HCT116 (cell line): ENCODE measurements around the gene PSENEN. TPM values are rescaled to one million over a fixed set of nuclear protein-coding genes. Genes with fewer than 3 reads are reported as not detected.

Experiments
- ATAC-seq: fragments of 200-7000 bp; cut with Tn5 transposase; 2 replicates; pipeline ENCODE4 v1.9.1; 2020; ENCODE audit warnings: mild to moderate bottlenecking, moderate library complexity
- BruUV-seq: library from RNA; stranded (reverse); fragments of 400-500 nt; replicated peaks from 2 replicates; lab custom pipeline; 2021; lab: Mats Ljungman, UMichigan
- CTCF ChIA-PET: fragments of 300-600 bp; sonication (Branson Sonifier 250); formaldehyde crosslinking; loops from one replicate; lab custom pipeline; 2021; ENCODE audit warnings: antibody characterized with exemption; lab: Charles Lee
- POLR2A ChIA-PET: fragments of 300-600, 350-600 bp; sonication (Branson Sonifier 250); formaldehyde crosslinking; loops from one replicate; lab custom pipeline; 2021; ENCODE audit warnings: antibody characterized with exemption; lab: Charles Lee
- RAD21 ChIA-PET, 2 experiments: fragments of 300-600 bp; sonication (Branson Sonifier 250); formaldehyde crosslinking; loops; one replicate each; lab custom pipeline; 2023; ENCODE audit warnings: low total read pairs in 2 of 2; ENCODE audit not compliant: uncharacterized antibody in 2 of 2, unreplicated experiment in 2 of 2, low non-redundant PET in 1 of 2; lab: Charles Lee
- DNase-seq: peaks from one replicate; pipeline ENCODE4 v3.0.0-alpha.2; 2010; ENCODE audit warnings: low read depth, low spot score
- H2AFZ ChIP-seq: fragments of 200-600 bp; shearing (Covaris generic), sonication (generic); 2 replicates; pipeline ENCODE4 v1.6.1; 2017; ENCODE audit warnings: low read depth, mixed run types, mixed read lengths, antibody characterized with exemption, low read length; ENCODE audit not compliant: poor library complexity, severe bottlenecking
- H3K27ac ChIP-seq: 2 replicates; pipeline ENCODE4 v1.5.1; 2012; ENCODE audit warnings: low read depth, low read length
- H3K27me3 ChIP-seq: fragments of 200-600 bp; sonication (generic); 2 replicates; pipeline ENCODE4 v1.6.1; 2016; ENCODE audit warnings: mixed run types, low read length, mixed read lengths; ENCODE audit not compliant: insufficient read depth
- H3K36me3 ChIP-seq, 2 experiments: fragments of 200-500 bp in 1 of 2; fragments of 200-600 bp in 1 of 2; sonication (Bioruptor generic) in 1 of 2; sonication (generic) in 1 of 2; 2 replicates each; pipeline versions ENCODE4 v1.5.1 to v1.6.1; 2014 to 2016; ENCODE audit warnings: low read length in 2 of 2, inconsistent platforms in 1 of 2, mixed read lengths in 1 of 2, mixed run types in 1 of 2; ENCODE audit not compliant: insufficient read depth in 2 of 2, control insufficient read depth in 1 of 2
- H3K4me1 ChIP-seq, 2 experiments: fragments of 200-600 bp in 1 of 2; sonication (generic) in 1 of 2; 2 replicates each; pipeline versions ENCODE4 v1.5.1 to v1.6.1; 2012 to 2017; ENCODE audit warnings: low read length in 2 of 2, inconsistent platforms in 1 of 2, mild to moderate bottlenecking in 1 of 2, mixed read lengths in 1 of 2, mixed run types in 1 of 2, moderate library complexity in 1 of 2; ENCODE audit not compliant: insufficient read depth in 2 of 2, control insufficient read depth in 1 of 2
- H3K4me2 ChIP-seq: fragments of 200-600 bp; sonication (generic); 2 replicates; pipeline ENCODE4 v1.6.1; 2017; ENCODE audit warnings: mixed run types, low read length, mixed read lengths
- H3K4me3 ChIP-seq, 2 experiments: fragments of 200-600 bp in 1 of 2; sonication (generic) in 1 of 2; replicated peaks in 1 of 2; 2 replicates each; pipeline ENCODE4 v1.5.1; 2011 to 2016; ENCODE audit warnings: low read length in 2 of 2, control low read depth in 1 of 2, low read depth in 1 of 2, mild to moderate bottlenecking in 1 of 2, mixed read lengths in 1 of 2, mixed run types in 1 of 2
- H3K79me2 ChIP-seq: fragments of 200-600 bp; sonication (generic); 2 replicates; pipeline ENCODE4 v1.6.1; 2017; ENCODE audit warnings: mild to moderate bottlenecking, mixed run types, low read length, moderate library complexity, mixed read lengths; ENCODE audit not compliant: insufficient read depth
- H3K9ac ChIP-seq: fragments of 200-600 bp; sonication (generic); 2 replicates; pipeline ENCODE4 v1.6.1; 2016; ENCODE audit warnings: low read length, mixed read lengths
- H3K9me2 ChIP-seq: fragments of 200-600 bp; sonication (generic), shearing (Covaris generic); 2 replicates; pipeline ENCODE4 v1.6.1; 2017; ENCODE audit warnings: mixed run types, mild to moderate bottlenecking, moderate library complexity; ENCODE audit not compliant: insufficient read depth
- H3K9me3 ChIP-seq, 2 experiments: fragments of 200-500 bp in 1 of 2; fragments of 200-600 bp in 1 of 2; sonication (Bioruptor generic) in 1 of 2; sonication (generic) in 1 of 2; 2 replicates each; pipeline ENCODE4 v1.6.1; 2014 to 2017; ENCODE audit warnings: low read length in 2 of 2, mixed read lengths in 2 of 2, inconsistent platforms in 1 of 2, low read depth in 1 of 2, mild to moderate bottlenecking in 1 of 2, mixed run types in 1 of 2, moderate library complexity in 1 of 2; ENCODE audit not compliant: control insufficient read depth in 1 of 2, insufficient read depth in 1 of 2
- H4K20me1 ChIP-seq: fragments of 200-600 bp; sonication (generic), shearing (Covaris generic); 2 replicates; pipeline ENCODE4 v1.6.1; 2017; ENCODE audit warnings: mixed run types, mild to moderate bottlenecking, moderate library complexity; ENCODE audit not compliant: insufficient read depth
- CEBPB ChIP-seq: IDR thresholded peaks from 2 replicates; pipeline ENCODE4 v1.6.1; 2012; ENCODE audit warnings: low read depth
- CTCF ChIP-seq, 3 experiments: fragments of 200-600 bp in 1 of 3; sonication (generic) in 1 of 3; IDR thresholded peaks in 2 of 3; conservative IDR thresholded peaks in 1 of 3; 2 replicates each; pipeline ENCODE4 v1.5.1; 2012 to 2017; ENCODE audit warnings: low read depth in 2 of 3, low read length in 2 of 3, antibody characterized with exemption in 1 of 3, borderline replicate concordance in 1 of 3, control low read depth in 1 of 3, mild to moderate bottlenecking in 1 of 3, mixed read lengths in 1 of 3, mixed run types in 1 of 3, moderate library complexity in 1 of 3; ENCODE audit not compliant: insufficient read depth in 1 of 3
- EGR1 ChIP-seq: IDR thresholded peaks from 2 replicates; pipeline ENCODE4 v1.6.1; 2012; ENCODE audit warnings: low read depth
- ELF1 ChIP-seq: IDR thresholded peaks from 2 replicates; pipeline ENCODE4 v1.6.1; 2012; ENCODE audit warnings: low read depth, borderline replicate concordance
- EZH2 ChIP-seq: fragments of 200-600 bp; sonication (generic); IDR thresholded peaks from 2 replicates; pipeline ENCODE4 v1.6.1; 2017; ENCODE audit warnings: antibody characterized with exemption, mixed run types
- FOSL1 ChIP-seq: IDR thresholded peaks from 2 replicates; pipeline ENCODE4 v1.6.1; 2012; ENCODE audit warnings: low read depth
- MAX ChIP-seq: IDR thresholded peaks from 2 replicates; pipeline ENCODE4 v1.6.1; 2012
- POLR2A ChIP-seq: IDR thresholded peaks from 2 replicates; pipeline ENCODE4 v1.7.0; 2011; ENCODE audit warnings: borderline replicate concordance; ENCODE audit not compliant: insufficient read depth, insufficient read length; ENCODE audit errors: extremely low read depth
- RAD21 ChIP-seq: IDR thresholded peaks from 2 replicates; pipeline ENCODE4 v1.6.1; 2012; ENCODE audit warnings: low read depth, mild to moderate bottlenecking
- SP1 ChIP-seq: IDR thresholded peaks from 2 replicates; pipeline ENCODE4 v1.6.1; 2012; ENCODE audit warnings: low read depth
- TCF7L2 ChIP-seq: IDR thresholded peaks from 2 replicates; pipeline ENCODE4 v1.7.0; 2011; ENCODE audit warnings: borderline replicate concordance, inconsistent platforms; ENCODE audit not compliant: insufficient read depth, insufficient read length; ENCODE audit errors: extremely low read depth
- ZNF274 ChIP-seq: fragments of 200-500 bp; sonication (Bioruptor generic); IDR thresholded peaks from 2 replicates; pipeline ENCODE4 v1.6.1; 2014; ENCODE audit warnings: mild to moderate bottlenecking, low read depth, low read length, inconsistent platforms
- intact Hi-C: fragments of 100-400 bp; cut with micrococcal nuclease; formaldehyde crosslinking; loops from 2 replicates; pipeline ENCODE4 v1.10.0; 2022
- total RNA-seq: library from RNA; stranded (reverse); gene quantifications from one replicate; pipeline ENCODE4 v1.2.1, GENCODE V29; 2021; ENCODE audit not compliant: unreplicated experiment

PSENEN gene
- total RNA-seq, 1 experiment from 2014 or later, result 55.3 TPM

- no peak overlapping the region for H2AFZ ChIP-seq
- no peaks in the 10 kb centered on the region for H3K9me2 ChIP-seq
- no peak overlapping the region for H3K9ac ChIP-seq
- no peak for ATAC-seq
- no peaks in the 10 kb centered on the region; a peak in 2 of 4 replicates for H3K36me3 ChIP-seq
- ChIA-PET CTCF (no interaction called here), RAD21 (no interaction called here), POLR2A (no interaction called here)
- no peak overlapping the region for H3K4me2 ChIP-seq
- no peaks in the 10 kb centered on the region for H4K20me1 ChIP-seq
- H3K4me3 ChIP-seq, result no peak overlapping the region
- BruUV-seq, result no TSS peak
- TF ChIP-seq FOSL1 (no peak), CTCF (IDR thresholded peaks at IDR 0.05 in 2 of 3, conservative IDR thresholded peaks at IDR 0.05 in 1 of 3; ENCODE audit: borderline replicate concordance in 1 of 3, insufficient read depth in 1 of 3, low read depth in 2 of 3, low read length in 2 of 3) (no peak)
- peaks cover 13 to 16% of the 10 kb centered on the region in 2 experiments for H3K4me1 ChIP-seq
- H3K27me3 ChIP-seq, result no peaks in the 10 kb centered on the region
- no peak for DNase-seq
- no peak overlapping the region for H3K27ac ChIP-seq
- peaks cover 5% of the 10 kb centered on the region; the same call in 1 of the 2 replicates for H3K79me2 ChIP-seq
- no peaks in the 10 kb centered on the region for H3K9me3 ChIP-seq
- intact Hi-C loops, result no loop called here
Observed at GRCh38 chr19:35752746-35753350, 7.4 kb downstream of the PSENEN start.

GRCh38 chr19:35753634-35754369, 8.4 kb downstream of the PSENEN start:
- Histone ChIP-seq H3K36me3 (no peaks in the 10 kb centered on the region; a peak in 2 of 4 replicates), H3K27ac (no peak overlapping the region), H3K4me1 (peaks cover 13 to 14% of the 10 kb centered on the region in 2 experiments), H3K4me2 (no peak overlapping the region)
- BruUV-seq, result no TSS peak
- DNase-seq, result no peak
- CTCF ChIA-PET, result no interaction called here
- ATAC-seq, result no peak
- RAD21 ChIA-PET, result no interaction called here
- TF ChIP-seq POLR2A (no peak), MAX (no peak), EGR1 (no peak), CEBPB (no peak), TCF7L2 (no peak), EZH2 (no peak), RAD21 (no peak), SP1 (no peak), ZNF274 (no peak), ELF1 (no peak), FOSL1 (no peak)
- TF ChIP-seq, all 23 proteins: peak for 0
- Histone ChIP-seq H3K9me3 (no peaks in the 10 kb centered on the region), H4K20me1 (no peaks in the 10 kb centered on the region), H3K27me3 (no peaks in the 10 kb centered on the region), H3K9me2 (no peaks in the 10 kb centered on the region), H2AFZ (no peak overlapping the region), H3K79me2 (peaks cover 9% of the 10 kb centered on the region), H3K4me3 (no peak overlapping the region), H3K9ac (no peak overlapping the region)
- POLR2A ChIA-PET, result no interaction called here
- intact Hi-C loops, result no loop called here
